Fibroblast of skin of back (primary cell): Measurements from ENCODE around the gene SDC3.
A peak's percentile ranks its signal among the peaks of the same experiment; 100 is the strongest.

Source experiments
- DNase-seq: peaks from one replicate; pipeline ENCODE4 v3.0.0-alpha.2; 2013

Gene SDC3

DNA sequence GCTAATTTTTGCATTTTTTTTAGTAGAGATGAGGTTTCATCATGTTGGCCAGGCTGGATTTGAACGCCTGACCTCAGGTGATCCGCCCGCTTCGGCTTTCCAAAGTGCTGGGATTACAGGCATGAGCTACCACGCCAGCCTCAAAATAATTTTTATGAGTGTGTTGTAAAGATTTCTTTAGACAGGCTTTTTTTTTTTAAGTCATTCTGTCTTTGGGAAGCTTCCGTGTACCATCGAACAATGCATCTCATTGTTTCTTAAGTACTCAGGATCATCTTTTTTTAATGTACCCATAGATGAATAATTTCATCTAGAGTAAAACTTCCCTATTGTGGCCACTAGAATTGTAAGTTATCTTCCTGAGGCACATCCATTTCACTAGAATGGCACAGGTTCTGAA is 19.6 kb upstream of the SDC3 start:
- no peak for DNase-seq

DNA sequence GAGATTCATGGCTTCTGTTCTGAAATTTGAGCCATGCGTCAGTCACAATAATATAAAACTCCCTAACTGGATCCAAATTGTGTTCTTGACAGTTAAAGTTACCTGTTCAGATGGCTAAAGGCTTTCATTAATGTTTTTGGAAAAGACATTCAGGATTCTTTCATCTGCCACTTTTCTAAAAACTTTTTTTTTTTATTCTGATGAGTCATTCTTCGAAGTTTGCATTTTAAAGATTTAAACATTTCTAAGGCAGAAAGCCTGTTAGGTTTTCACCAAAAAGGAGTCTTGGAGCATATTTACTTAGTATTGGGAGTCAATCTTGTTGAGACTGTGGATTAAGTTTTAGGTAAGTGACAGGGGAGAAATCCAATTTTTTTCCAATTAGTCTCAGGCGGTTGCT is 18.9 kb upstream of the SDC3 start:
- DNase-seq: no peak

- DNase-seq: peak; percentile 59
These were observed 15.0 kb upstream of the SDC3 start for GRCh38 chr1:30923597-30923996.

DNA sequence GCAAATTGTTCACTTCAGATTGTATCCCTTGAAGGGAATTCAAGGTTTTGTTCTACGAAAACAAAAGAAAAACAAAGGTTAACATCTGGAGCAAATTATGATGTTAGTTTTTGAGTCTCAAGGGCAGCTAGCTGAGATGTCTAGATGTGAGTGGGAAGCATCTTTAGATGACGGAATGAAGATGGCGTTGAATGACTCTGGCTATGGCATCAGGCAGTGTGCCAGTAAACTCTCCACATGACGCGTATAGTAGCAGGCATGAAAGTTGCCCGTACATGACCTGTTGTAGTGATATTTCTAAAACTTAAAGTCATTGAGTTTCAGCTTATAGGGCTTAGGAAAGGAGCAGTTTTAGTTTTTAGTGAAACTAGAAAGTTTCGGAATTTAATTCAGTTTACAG is 12.3 kb upstream of the SDC3 start:
- DNase-seq: peak; percentile 61

DNA sequence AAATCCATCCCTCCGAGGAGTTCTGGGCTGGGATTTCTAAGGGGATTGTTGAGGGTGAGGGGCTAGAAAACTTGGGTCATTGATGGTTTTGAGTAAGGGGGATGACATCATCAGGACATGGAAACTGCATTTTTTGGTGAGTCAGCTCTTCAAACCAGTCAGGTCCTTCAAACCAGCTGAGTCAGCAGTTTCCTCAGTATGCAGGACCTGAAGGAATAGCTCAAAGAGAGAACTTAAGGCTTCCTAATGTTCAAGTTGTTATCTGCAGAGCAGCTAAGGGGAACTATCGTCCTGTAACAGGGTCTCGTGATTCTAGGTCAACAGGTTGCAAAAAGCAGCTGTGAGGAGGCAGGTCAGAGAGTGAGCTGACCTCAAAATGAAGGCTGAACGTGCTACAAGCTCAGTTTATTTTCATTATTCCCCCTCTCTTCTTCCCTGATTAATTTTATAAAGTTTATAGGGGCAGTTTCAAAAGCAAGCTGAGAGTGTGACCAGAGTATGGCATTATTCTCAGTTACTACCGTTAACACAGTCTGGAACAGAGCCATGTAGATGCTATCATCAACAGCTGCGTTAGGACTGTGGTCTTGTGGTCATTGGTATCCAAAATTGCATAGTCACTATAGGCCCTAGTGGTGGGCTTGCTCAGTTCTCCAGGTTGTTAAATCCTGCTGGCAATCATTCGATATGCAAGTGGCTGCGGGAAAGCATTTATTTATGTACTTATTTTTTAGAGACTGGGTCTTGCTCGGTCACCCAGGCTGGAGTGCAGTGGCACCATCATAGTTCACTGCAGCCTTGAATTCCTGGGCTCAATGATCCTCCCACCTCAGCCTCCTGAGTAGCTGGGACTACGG is 10.7 kb upstream of the SDC3 start:
- peak; percentile 61 for DNase-seq

DNA sequence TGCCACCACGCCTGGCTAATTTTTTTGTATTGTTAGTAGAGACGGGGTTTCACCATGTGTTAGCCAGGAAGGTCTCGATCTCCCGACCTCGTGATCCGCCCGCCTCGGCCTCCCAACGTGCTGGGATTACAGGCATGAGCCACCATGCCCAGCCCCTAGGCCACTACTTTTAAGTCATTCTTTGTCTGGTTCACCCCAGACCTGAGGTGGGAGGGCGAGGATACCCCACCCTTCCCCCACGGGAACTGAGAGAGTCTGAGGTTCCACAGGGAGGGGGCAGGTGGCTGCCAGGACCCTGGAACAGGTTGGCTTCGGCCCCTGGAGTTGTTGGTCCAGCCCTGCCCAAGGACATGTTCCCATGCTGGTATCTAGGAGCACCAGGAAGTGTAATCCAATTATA is 7.7 kb upstream of the SDC3 start:
- no peak for DNase-seq

DNA sequence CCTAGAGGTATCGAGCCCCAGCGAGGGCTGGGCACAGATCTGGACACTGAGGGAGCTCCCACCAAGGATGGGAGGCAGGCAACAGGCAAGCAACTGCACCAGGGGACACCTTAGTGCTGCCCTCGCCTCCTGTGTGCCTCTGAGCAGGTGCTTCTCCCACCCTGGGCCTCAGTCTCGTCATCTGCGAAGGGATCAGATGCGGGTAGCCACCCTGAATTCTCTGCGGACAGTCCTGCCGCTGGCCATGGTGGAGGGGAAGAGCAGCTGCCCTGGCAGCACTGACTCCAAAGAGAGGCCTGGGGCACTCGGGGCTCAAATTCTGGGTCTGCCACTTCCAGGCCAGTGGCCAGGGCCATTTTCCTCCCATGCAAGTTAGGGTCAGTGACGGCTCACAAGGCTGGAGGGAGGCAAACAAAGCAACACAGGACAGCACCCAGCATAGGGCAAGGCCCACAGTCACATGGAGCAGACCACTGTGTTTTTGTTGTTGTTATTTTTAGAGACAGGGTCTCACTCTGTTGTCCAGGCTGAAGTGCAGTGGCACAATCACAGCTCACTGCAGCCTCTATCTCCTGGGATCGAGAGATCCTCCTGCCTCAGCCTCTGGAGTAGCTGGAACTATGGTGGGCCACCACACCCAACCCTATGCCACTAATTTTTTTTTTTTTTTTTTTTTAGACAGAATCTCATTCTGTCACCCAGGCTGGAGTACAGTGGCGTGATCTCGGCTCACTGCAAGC is 7.1 kb upstream of the SDC3 start:
- no peak for DNase-seq

DNA sequence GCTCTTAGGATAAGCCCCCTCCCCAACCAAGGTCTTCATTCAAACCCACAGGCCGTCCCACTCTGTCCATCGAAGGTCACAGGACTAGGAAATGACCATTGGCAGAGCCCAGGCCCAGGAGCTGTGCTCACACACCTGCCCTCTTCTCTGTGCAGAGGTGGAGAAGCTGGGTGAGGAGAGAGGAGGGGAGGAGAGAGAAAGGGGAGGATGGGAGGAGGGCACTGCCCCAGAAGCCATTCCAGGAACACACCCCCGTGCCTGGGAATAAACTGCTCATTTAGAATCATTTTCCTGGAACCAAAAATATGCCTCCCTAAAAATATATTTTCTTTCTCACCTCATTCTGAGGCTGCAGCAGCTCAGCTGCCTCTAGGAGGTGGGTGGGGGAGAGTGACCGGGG is 6.4 kb upstream of the SDC3 start:
- no peak for DNase-seq

- no peak for DNase-seq
These were observed 6.0 kb upstream of the SDC3 start for GRCh38 chr1:30914587-30914922.

DNA sequence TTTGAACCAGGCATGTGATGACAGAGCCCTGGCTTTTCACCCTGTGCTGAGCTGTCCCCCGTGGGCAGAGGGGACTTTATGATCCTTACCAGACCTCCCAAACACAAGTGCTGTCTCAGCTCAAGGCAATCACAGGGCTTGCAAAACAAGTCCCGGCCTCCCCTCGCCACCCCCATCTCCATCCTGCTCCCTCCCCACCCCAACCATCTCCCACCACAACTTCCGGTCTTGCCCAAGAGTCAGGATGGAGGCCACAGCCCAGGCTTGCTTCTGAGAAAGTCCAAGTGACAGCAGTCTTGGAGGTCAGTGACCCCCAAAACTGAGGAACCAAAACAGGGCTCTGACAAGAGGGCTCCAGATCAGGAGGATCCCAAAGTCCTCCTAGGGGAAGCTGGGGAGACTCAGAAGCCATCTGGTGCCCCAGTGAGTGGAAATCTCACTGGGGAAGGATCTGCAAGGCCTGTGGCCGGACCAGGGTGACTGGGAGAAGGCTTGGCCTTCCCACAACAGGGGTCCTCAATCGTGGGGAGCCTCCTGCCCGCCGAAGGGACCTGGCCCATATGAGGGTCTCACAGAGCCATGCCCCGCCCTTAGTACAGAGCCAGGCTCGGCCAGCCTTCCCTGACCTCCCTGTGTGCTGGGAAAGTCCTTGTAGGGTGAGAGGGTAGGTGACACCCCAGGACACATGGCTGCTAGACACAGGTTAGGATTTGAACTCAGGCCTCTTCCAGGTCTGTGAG is 4.5 kb upstream of the SDC3 start:
- no peak for DNase-seq

DNA sequence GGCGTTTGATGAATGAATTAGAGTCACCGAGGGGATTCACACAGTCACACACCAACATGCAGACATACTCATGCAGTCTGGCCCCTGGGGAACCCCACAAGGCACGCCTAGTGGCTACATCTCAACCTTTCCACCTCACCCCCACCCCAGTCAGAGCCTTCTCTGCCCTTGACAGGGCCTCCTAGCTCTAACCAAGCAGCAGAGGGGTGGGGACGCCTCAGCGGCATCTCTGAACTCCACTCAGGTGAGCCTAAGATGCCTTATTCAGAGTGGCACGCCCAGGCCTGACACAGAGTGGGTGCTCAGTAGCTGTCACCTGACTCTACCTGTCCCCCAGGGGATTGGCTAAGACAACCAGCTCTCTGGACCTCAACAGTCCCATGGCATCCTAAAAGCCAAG is 3.7 kb upstream of the SDC3 start:
- DNase-seq: no peak

DNA sequence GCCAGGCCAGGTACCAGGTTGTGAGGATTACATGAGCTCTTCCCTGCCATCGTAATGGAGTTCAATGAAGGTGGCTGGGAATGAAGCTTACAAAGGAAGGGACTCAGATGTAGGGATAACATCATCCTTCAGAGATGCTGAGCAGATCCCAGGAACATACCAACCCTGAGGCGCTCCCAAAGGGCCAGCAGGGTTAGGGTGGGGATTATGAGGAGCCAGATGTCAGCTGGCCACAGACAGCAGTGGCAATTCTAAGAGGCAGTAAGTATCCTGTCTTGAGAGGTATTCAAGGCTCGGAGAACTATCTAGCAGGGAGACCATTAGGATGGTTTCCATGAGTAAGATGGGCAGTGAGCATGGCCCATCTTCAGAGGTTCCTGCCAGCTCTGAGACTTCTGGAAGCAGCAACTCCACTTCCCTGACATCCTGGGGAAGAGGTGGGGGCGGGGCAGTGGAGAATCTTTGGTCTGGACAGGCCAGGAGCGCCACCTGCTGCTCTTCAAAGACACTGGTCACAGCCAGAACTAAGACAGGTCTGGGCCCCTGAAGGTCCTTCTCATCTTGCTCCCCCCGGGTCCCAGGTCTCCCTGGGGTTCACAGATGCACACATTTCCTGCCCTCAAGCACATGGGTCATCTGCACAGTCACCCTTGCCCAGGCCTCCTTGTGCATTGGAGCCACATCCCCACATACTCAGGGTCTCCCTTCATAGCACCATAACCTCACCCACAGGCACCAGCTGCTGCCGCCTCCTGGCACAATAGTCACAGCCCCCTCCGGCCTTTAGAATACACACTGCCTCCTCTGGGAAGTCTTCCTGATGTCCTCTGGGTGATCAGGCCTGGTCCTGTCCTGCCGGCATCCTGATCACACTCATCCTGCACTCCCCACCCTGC is 2.7 kb upstream of the SDC3 start:
- DNase-seq: peak; percentile 79

DNA sequence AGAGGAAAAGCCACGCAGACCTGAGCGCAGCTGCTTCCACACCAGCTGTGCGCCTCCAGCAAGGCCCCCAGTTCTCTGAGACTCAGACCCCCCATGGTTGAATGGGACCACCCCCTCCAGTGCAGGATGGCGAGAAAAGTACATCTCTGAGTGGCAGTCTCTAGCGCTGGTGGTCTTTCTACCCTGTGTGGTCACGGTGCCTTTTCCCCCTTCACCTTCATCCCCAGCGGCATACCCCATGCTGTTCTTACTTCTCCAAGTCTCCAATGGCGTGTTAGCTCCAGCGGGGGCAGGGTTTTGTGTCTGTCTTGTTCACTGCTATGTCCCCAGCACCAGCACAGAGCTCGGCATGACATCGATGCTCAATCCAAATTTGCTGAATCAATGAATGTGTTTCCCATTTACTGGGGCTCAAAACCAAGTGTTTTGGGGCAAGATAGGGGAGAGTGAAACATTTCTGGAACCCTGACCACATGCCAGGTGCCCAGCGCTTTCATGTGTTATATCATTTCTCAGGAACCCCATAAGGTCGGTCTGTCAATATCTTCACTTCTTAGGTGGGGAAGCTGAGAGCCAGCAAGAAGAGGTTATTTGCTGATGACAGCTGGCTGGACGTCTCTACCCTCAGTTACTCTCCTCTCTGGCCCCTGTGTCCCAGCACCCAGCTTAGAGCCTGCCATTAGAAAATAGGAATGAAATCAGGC is 959 bp upstream of the SDC3 start:
- DNase-seq: no peak

DNA sequence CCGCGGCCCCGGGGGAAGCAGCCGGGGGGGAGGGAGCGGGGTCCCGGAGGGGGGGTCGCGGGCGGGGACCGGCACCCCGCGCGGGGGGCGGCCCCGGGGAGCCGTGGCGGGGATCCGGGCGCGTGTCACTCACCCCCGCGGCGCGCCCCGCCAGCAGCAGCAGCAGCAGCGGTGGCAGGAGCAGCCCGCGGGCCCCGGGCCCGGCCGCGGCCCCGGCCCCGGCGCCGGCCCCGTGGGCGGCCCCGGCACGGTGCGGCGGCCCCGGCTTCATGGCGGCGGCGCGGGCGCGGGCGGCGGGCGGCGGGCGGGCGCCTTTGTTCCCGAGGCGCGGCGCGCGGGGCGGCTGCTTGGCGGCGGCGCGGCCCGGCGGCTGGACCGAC is 252 bp downstream of the SDC3 start:
- no peak for DNase-seq

DNA sequence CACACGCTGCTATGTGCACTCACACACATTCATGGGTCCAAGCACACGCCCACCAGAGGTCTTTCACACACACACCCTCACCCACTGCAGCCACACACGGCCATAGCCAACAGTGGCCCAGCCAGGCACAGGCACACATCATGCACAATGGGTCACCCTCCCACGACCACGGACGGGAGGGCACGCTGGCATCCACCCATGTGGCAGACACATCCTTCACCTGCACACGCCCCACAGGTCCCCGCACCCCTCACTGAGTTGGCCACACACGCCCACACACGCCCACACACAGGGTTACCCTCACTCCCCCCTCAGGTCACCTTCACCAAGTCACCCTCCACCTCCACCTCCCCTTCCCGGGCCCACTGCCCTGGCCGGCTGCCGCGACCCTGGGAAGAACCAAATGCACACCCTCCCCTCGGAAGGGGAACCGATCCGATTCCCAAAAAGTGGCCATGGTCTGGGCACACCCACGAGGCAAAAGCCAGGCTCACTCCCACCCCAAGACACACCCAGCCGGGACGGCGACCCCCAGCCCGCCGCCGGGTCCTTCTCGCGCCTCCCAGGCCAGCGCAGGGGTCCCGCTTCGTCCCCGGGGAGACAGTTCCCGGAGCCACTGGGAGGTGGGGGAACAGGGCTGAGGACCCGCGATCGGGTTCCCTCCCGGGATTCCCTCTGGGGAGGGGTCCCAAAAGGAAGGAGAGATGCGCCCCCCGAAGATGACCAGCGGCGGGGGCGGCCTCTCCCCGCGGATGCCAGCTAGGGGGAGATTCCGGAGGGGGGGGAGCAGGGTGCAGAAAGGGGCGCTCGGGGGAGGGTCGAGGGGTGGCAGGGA is 860 bp downstream of the SDC3 start:
- no peak for DNase-seq

- no peak for DNase-seq
These were observed 1.7 kb downstream of the SDC3 start for GRCh38 chr1:30906631-30907441.

DNA sequence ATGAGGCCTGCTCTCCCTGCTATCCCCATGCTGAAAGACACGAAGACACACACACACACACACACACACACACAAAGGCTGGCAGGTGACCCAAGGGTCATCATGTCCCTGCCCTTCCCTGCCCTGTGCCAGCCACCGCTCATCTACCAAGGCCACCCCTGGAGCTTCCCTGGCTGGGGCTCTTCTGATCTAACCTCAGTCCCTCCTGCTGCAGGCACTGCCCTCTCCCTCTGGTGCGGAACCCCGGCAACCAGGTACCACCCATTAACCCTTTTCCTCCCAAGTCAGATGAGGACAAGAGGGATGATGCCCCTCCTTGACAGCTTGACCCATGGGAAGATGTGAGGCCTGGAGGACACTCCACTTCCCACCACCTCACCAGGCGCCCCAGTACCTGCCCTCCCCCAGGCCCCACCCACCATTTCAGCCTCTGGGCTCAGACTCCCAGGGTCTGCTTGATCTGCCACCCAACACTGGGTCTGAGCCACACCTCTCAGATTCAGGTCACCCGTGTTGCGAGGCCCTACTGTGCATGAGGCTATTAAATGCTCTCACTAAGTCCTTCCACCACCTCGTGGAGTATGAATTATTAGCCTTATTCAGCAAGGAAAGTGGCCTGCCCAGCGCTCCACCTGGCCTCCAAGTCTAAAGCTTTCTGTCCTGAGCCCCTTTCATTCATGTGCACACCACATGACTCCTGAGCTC is 2.5 kb downstream of the SDC3 start:
- no peak for DNase-seq

DNA sequence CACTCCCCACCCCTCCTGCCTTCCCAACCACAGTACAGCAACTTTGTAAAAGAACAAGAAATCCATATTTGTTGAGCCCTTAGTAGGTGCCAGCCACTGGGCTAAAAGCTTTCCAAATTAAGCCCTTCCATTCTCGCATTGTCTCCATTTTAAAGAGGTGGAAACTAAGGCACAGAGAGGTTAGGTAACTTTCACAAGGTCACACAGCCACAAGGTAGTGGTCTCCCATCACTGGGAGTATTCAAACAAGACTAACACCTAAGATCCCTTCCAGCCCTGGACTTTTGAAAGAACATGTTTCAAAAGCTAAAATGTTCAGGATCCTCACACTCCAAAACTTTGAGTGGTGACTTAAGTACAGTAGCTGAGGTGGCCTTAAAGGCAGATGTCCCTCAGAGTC is 3.2 kb downstream of the SDC3 start:
- DNase-seq: no peak

GRCh38 chr1:30904962-30905335 is 3.6 kb downstream of the SDC3 start:
- DNase-seq: no peak
